Skeletal muscle cell (primary cell): ENCODE results near the gene A2ML1.

Experiments used
- DNase-seq: peaks from one replicate; pipeline ENCODE4 v3.0.0-alpha.2; 2010; ENCODE audit warnings: low read depth
- H3K4me3 ChIP-seq: 2 replicates; pipeline ENCODE4 v1.5.1; 2011; ENCODE audit warnings: low read depth, mild to moderate bottlenecking, control low read depth, low read length, moderate library complexity

A2ML1 gene

DNA sequence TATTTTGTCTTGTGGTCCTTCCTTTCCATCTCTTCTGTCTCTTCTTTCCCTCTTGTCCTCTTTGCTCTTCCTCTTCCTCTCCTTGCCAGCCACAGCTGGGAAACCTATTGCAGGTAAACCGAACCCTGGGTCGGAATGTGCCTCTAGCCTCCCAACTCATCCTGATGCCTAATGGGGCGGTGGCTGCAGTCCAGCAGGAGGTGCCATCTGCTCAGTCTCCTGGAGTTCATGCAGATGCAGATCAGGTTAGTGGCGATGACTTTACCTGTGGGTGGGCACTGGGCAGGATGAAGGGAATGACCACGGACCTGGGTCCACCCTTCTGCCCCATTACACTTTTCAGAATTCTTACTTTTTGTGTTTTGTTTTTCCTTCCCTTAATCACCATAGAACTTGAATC lies 100.1 kb downstream of the A2ML1 start:
- no peak overlapping the region for H3K4me3 ChIP-seq
- no peak for DNase-seq
